IgD-negative memory B cell (primary cell): Measurements from ENCODE around the gene SOX6. TPM values are rescaled to one million over a fixed set of nuclear protein-coding genes. Genes with fewer than 3 reads are reported as not detected.

ENCODE experiments used
- H3K27ac Mint-ChIP-seq, 3 donors: one replicate each; pipeline ENCODE4 v1.8.0; 2020 to 2022; ENCODE audit warnings: mild to moderate bottlenecking in 3 of 3, mixed read lengths in 3 of 3, moderate library complexity in 1 of 3
- H3K27me3 Mint-ChIP-seq: one replicate; pipeline ENCODE4 v1.8.0; 2021; ENCODE audit warnings: mixed read lengths
- H3K36me3 Mint-ChIP-seq: one replicate; pipeline ENCODE4 v1.8.0; 2020; ENCODE audit warnings: mild to moderate bottlenecking, mixed read lengths
- H3K4me1 Mint-ChIP-seq, 3 donors: one replicate each; pipeline ENCODE4 v1.8.0; 2020 to 2022; ENCODE audit warnings: mixed read lengths in 3 of 3, mild to moderate bottlenecking in 1 of 3
- H3K4me3 Mint-ChIP-seq, 4 donors: one replicate each; pipeline ENCODE4 v1.8.0; 2020 to 2022; ENCODE audit warnings: mild to moderate bottlenecking in 4 of 4, mixed read lengths in 4 of 4, moderate library complexity in 3 of 4
- H3K9me3 Mint-ChIP-seq, 3 donors: one replicate each; pipeline ENCODE4 v1.8.0; 2020 to 2021; ENCODE audit warnings: mixed read lengths in 3 of 3, mild to moderate bottlenecking in 1 of 3
- polyA plus RNA-seq: library from polyadenylated mRNA; unstranded; fragments of 300-500 nt; fragmentation: Illumina TruSeq; gene quantifications from one replicate; pipeline ENCODE4 v1.2.3, GENCODE V29; 2021

The SOX6 gene
- polyA plus RNA-seq, 1 donor from 2014 or later: not detected

DNA sequence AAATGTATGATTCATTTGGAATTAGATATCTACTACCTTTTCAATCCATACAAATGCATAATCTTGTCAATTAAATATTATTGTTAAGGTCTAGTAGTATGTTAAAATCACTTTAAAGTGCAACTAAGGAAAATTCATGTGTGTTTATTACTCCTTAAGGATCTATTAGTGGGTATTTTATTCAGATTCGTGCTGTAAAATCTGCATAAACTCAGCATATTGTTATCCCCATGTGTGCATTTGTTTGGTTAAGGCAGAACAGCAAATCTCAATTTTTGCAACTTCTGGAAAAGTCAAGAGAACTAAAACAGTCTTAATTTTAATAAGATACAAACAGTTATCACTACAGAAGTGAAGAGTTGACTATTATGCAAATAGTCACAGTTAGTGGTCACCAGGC is 234.5 kb downstream of the SOX6 start:
- no peaks in the 10 kb centered on the region for H3K27me3 Mint-ChIP-seq
- H3K9me3 Mint-ChIP-seq: peaks cover 0 to 3% (median 3%) of the 10 kb centered on the region in 3 donors

DNA sequence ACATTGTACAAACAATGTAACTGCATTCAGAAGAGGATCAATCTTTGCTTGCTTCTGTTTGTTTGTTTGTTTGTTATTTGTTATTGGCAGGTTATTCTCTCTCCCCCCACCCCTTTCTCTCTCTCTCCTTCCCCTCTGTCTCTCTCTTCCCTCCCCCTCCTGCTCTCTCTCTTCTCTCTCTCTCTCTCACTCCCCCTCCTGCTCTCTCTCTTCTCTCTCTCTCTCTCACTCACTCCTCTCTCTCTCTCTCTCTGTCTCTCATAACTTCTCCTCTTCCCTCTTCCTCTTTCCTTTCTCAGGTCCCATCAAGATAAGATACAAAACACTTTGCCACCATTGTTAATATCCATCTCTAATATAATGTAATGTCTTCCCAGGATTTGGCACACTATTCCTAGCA is 236.3 kb downstream of the SOX6 start:
- Mint-ChIP-seq H3K4me1 (no peaks in the 10 kb centered on the region), H3K27ac (no peak overlapping the region), H3K36me3 (no peaks in the 10 kb centered on the region), H3K9me3 (peaks cover 0 to 3% (median 1%) of the 10 kb centered on the region in 3 donors), H3K27me3 (no peaks in the 10 kb centered on the region), H3K4me3 (no peak overlapping the region)

More for the DNA sequence above, 234.5 kb downstream of the SOX6 start:
- H3K4me3 Mint-ChIP-seq: no peak overlapping the region
- no peak overlapping the region for H3K27ac Mint-ChIP-seq
- H3K36me3 Mint-ChIP-seq: no peaks in the 10 kb centered on the region
- no peaks in the 10 kb centered on the region for H3K4me1 Mint-ChIP-seq

DNA sequence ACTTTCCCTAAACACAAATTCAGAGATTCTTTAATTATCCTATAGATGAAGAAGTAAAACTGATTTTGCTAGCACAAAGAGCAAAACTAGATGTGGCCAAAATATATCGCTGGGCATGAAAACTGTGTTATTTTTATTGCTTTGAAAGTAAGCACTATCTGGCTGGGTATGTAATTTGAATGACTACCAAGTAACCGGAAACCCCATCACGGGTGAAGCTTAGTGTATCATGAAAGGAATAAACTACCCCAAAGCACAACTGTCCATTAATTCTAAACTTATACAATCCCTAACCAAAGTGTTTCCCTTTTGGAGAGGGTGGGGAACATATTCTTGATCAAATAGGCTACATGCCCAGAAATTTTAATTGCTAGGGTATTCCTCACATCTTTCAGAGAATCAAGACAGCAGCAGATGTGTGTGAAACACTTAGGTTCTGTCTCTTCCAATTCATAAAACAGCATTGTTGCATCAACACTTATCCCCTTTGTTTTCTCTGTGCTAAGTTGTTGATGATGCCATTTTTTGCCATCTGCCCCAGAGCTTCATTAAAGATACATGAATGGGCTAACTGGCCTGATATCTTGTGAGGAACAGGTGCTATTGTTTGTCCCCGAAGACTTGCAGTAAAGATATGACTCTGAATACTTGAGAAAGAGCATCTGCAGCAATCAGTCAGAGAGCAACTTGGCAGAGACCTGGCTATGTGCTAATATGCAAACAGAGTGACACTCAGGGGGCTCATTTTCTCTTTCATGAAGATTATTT is 238.2 kb downstream of the SOX6 start:
- Mint-ChIP-seq H3K27me3 (no peaks in the 10 kb centered on the region), H3K27ac (no peak overlapping the region), H3K36me3 (no peaks in the 10 kb centered on the region), H3K4me1 (no peaks in the 10 kb centered on the region), H3K4me3 (no peak overlapping the region), H3K9me3 (peaks cover 0 to 2% (median 1%) of the 10 kb centered on the region in 3 donors)

DNA sequence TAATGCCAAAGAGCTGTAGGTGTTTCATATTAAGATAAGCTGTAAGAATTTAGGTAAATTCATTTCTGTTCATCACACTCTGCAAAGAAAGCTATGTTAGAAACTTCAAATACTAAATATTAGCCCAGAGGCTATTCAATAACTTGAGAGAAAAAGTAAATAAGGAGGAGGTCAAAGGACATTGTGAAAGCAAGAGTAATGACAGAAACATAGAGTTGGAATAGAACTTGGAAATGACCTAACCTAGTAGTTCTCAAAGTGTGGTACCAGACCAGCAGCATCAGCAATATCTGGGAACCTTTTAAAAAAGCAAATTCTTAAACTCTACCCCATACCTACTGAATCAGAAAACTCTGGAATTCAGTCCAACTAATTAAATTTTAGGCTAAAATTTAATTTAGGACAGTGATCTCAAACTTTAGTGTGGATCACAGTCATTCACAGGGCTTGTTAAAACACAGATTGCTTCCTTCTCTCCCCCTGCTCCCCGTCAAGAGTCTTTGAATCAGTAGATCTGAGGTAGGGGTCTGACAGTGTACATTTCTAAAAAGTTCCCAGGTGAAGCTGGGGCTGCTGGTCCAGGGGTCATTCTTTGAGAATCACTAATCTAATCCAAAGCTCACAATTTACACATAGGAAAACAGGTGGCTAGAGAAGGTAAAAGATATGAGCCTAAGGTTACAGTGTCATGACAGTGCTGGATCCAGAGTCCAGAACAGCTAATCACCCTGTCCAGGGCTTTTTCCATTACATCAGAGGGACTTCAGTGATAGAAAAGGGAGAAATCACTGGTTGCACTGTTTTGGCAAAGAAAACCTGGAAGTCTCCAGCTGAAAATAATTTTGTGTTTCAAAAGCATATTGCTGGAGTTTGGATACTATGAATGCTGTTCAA is 241.1 kb downstream of the SOX6 start:
- Mint-ChIP-seq H3K36me3 (no peaks in the 10 kb centered on the region), H3K4me1 (no peaks in the 10 kb centered on the region), H3K27ac (no peak overlapping the region), H3K27me3 (no peaks in the 10 kb centered on the region), H3K9me3 (peaks cover 0 to 3% (median 1%) of the 10 kb centered on the region in 3 donors), H3K4me3 (no peak overlapping the region)

DNA sequence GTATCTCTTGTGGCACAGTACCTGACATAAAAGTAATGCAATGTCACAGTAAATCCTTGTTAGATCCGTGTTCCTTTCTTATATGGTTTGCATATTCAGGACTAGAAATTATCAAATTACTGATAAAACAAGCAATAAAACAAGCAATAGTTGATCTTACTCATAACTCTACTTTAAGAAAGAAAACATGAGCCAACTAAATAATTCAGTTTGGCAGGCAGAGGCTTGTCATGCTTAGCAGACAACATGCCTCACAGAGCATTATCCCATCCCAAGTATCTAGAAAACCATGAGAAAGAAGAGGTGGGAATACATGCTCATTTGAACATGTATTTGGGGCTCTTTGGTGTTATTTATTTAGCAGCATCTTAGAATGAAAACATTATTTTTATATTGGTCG is 241.9 kb downstream of the SOX6 start:
- peaks cover 0 to 3% (median 1%) of the 10 kb centered on the region in 3 donors for H3K9me3 Mint-ChIP-seq
- no peaks in the 10 kb centered on the region for H3K27me3 Mint-ChIP-seq
- no peaks in the 10 kb centered on the region for H3K4me1 Mint-ChIP-seq
- H3K27ac Mint-ChIP-seq: no peak overlapping the region
- H3K36me3 Mint-ChIP-seq: no peaks in the 10 kb centered on the region
- no peak overlapping the region for H3K4me3 Mint-ChIP-seq

DNA sequence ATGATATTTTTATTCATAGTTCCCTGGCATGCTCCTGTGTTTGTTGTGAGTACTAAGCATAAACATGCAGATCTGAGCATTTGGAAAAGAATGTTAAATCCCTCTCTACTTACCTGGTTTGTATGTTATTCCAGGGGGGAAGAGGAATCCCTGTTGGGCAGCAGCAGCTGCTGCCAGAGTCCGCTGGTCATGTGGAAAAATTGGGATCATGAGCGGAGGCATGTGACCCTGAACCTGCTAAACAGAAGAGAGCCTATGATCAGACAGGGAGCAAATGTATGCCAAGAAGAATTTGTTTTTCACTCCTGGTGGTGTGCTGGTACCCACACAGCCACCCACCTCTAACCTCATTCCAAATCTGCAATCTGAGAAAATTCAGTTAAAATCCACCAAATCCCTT is 244.7 kb downstream of the SOX6 start:
- H3K27me3 Mint-ChIP-seq: no peaks in the 10 kb centered on the region
- H3K9me3 Mint-ChIP-seq: peaks cover 1 to 4% (median 2%) of the 10 kb centered on the region in 3 donors
- H3K4me3 Mint-ChIP-seq: no peak overlapping the region
- no peak overlapping the region for H3K27ac Mint-ChIP-seq
- H3K4me1 Mint-ChIP-seq: no peaks in the 10 kb centered on the region
- no peaks in the 10 kb centered on the region for H3K36me3 Mint-ChIP-seq

DNA sequence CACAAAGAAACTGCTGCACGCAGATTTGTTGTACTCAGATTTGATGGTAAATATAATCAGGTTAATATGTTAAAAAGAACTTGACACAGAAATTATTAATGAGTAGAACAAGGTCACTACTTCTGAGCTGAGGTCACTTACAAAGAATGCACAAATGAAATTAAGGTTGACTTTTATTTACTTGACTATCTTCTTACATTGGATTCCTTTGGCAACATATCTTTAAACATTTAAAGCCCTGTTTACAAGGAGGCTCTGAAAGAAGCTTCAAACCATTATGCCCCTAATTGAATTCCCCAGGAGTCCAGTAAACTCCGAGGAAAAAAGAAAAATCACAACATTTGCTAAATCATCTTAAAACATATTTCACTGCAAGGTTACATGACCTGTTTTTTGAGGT is 245.5 kb downstream of the SOX6 start:
- no peaks in the 10 kb centered on the region for H3K4me1 Mint-ChIP-seq
- H3K27me3 Mint-ChIP-seq: no peaks in the 10 kb centered on the region
- H3K27ac Mint-ChIP-seq: no peak overlapping the region
- H3K4me3 Mint-ChIP-seq: no peak overlapping the region
- no peaks in the 10 kb centered on the region for H3K36me3 Mint-ChIP-seq
- peaks cover 1 to 9% (median 2%) of the 10 kb centered on the region in 3 donors for H3K9me3 Mint-ChIP-seq

DNA sequence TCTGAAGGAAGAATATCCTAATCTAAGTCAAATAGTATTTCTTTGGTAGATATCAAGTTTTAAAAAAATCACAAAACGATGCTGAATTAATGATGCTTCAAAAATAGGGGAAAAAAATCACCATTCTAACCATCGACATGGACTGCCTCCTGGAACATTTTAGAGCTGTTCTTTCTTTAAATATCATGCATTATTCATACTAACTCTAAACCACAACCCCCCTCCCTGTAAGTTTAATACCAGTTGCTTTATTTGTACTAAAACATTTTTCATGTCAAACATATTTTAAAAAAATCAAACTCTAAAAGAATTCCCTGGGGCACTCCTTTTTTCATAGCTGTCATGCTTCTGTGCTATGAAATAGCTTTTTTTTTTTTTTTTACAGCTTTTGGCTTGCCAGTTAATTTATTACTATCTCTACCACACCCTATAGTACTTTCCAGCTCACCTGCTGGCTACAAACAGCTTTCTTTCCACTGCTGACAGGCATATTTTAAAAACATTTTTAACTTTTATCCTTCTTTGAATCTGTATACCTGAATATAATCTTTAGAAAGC is 256.9 kb downstream of the SOX6 start:
- no peak overlapping the region for H3K4me3 Mint-ChIP-seq
- H3K4me1 Mint-ChIP-seq: peaks cover 0 to 2% (median 0%) of the 10 kb centered on the region in 3 donors
- no peaks in the 10 kb centered on the region for H3K36me3 Mint-ChIP-seq
- peaks cover 0 to 11% (median 0%) of the 10 kb centered on the region in 3 donors for H3K9me3 Mint-ChIP-seq
- no peak overlapping the region for H3K27ac Mint-ChIP-seq
- H3K27me3 Mint-ChIP-seq: no peaks in the 10 kb centered on the region

DNA sequence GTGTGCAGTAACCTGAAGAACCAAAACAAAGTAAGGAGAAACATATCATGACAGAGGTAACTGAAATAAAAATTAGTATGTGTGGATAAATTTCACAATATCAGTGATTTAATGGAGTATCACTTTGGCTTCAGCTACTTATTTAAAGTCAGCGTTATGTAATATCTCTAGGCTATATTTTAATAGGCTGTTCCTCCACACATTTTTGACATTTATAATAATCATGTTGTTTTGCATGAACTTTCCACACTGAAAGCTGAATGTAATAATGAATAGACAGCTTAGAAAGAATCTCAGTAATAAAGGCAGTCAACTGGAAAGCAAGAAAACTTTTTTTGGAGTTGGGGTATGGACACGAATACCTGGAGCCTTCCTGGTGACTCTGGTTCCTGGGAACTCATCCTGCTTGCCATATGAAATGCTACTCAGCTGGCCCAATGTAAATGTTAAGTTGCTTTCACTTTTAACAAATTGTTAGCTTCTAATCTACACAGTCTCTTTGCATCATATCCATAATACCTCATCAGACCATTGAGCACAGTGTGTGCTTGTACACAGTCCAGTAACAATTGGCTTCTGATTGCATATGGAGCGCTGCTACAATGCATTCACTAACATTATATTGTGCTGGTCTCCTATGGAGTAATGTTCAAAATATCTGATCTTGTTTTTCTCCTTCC is 257.7 kb downstream of the SOX6 start:
- Mint-ChIP-seq H3K27ac (no peak overlapping the region), H3K36me3 (no peaks in the 10 kb centered on the region), H3K4me3 (no peak overlapping the region), H3K27me3 (no peaks in the 10 kb centered on the region), H3K9me3 (peaks cover 0 to 11% (median 0%) of the 10 kb centered on the region in 3 donors), H3K4me1 (peaks cover 0 to 2% (median 0%) of the 10 kb centered on the region in 3 donors)

DNA sequence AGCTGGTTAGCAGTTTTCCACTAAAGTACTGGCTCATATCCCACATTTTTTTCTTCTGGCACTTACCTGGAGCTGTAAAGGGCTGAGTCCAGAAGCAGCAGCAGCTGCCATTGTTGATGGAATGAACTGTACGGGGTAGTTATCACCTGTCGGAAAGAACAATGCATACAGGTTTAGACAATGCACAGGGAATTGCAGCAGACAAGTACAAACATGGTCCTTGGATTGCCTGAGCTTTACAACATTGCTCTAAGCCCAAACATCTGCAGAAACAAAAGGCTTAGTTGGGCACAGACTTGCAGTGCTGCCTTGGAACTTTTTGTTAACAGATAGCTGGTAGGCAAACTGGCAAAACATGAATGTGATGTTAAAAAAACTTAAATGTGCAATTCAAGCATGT is 258.8 kb downstream of the SOX6 start:
- no peaks in the 10 kb centered on the region for H3K36me3 Mint-ChIP-seq
- peaks cover 0 to 1% (median 0%) of the 10 kb centered on the region in 3 donors for H3K9me3 Mint-ChIP-seq
- peaks cover 0 to 2% (median 0%) of the 10 kb centered on the region in 3 donors for H3K4me1 Mint-ChIP-seq
- H3K27me3 Mint-ChIP-seq: no peaks in the 10 kb centered on the region
- no peak overlapping the region for H3K27ac Mint-ChIP-seq
- no peak overlapping the region for H3K4me3 Mint-ChIP-seq

DNA sequence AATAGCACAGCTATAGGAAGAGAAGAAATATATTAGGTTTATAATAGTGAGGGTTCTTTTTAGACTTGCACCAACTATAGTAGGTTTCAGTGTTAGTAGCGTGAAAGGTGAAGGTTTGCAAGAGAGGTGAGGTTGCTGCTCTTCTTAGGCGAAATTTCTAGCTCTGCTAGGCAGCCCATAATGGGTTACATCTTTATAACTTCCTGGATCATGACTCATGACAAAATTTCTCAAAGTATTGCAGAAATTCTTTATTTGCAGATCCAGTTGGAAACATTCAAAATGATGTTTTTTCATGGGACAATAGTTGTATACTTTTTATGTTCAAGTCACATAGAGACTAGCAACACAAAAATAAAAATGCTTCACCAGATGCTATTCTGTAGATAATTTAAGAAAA is 260.0 kb downstream of the SOX6 start:
- Mint-ChIP-seq H3K27ac (no peak overlapping the region), H3K4me1 (peaks cover 0 to 2% (median 0%) of the 10 kb centered on the region in 3 donors), H3K9me3 (no peaks in the 10 kb centered on the region), H3K36me3 (no peaks in the 10 kb centered on the region), H3K27me3 (no peaks in the 10 kb centered on the region), H3K4me3 (no peak overlapping the region)

DNA sequence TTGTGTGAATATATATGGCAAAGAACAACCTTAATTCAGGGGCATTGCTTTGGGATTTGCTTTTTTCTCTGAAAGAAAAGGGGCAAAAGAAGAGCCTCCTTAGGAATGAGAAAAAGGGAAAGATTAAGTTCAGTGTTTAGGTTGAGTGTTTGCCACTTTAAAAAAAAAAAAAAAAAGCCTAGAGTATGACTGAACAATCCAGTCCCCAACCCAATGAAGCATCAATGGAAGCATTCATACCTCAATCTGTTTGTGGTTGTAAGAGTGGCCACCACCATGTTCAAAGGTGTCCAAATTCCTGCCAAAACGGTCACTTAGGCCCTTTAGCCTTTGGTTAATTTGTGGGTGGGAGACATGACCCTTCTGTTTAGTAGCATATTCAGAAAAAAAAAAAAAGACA is 260.6 kb downstream of the SOX6 start:
- H3K4me1 Mint-ChIP-seq: peaks cover 0 to 2% (median 0%) of the 10 kb centered on the region in 3 donors
- no peak overlapping the region for H3K27ac Mint-ChIP-seq
- H3K36me3 Mint-ChIP-seq: no peaks in the 10 kb centered on the region
- no peak overlapping the region for H3K4me3 Mint-ChIP-seq
- H3K9me3 Mint-ChIP-seq: no peaks in the 10 kb centered on the region
- no peaks in the 10 kb centered on the region for H3K27me3 Mint-ChIP-seq

DNA sequence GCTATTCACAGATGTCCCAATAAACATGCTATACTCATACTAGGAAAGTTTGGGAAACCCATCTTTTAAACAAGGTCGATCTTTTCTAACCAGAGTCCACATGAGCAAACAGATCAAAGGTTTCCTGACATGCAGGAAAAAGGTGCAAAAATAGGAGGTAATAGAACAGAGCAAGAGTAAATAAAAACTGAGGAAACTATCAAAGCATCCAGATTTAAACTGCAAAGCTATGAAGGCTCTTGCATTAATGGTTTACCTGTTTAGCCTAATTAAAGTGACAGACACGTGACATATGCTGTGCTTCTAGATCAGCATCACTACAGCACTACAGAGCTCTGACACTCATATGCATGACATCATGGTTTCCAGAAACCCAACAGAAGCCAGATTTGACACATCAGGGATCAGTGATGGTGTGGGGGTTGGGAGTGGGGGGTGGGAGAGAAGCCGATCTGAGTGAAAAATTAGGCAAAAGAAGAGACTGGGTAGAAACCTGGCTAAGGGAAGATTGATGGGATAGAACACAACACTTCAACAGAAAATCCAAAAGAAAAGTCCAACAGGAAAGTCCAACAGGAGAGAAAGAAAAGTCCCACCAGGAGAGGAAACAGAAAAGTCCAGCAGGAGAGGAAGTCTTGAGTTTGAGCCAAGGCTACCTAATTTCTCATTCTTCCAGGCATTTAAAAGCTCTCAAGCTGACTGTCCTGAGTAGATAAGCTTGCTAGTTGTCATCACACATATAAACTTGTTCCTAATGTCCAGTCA is 262.3 kb downstream of the SOX6 start:
- Mint-ChIP-seq H3K36me3 (no peaks in the 10 kb centered on the region), H3K27ac (no peak overlapping the region), H3K4me3 (no peak overlapping the region), H3K9me3 (peaks cover 0 to 2% (median 0%) of the 10 kb centered on the region in 3 donors), H3K4me1 (peaks cover 0 to 2% (median 0%) of the 10 kb centered on the region in 3 donors), H3K27me3 (no peaks in the 10 kb centered on the region)

DNA sequence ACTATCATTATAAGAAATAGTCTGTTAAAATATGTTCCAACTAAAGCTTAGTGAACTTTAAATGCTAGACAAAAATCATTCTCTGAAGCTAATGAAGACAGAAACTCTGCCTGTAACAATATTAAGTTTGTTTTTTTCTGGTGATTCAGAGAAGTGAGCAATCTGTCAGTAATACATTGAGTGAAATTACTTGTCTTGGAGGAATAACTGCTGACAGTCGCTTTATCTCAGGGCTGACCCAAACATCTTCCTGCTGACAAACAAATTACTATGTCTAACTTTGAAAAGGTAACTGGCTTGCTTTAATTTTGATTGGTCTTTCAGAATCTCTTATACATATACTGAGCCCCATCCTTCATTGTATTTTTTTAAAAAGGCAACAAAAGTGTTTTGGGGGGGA is 264.5 kb downstream of the SOX6 start:
- peaks cover 0 to 2% (median 0%) of the 10 kb centered on the region in 3 donors for H3K9me3 Mint-ChIP-seq
- H3K4me3 Mint-ChIP-seq: no peak overlapping the region
- peaks cover 0 to 1% (median 0%) of the 10 kb centered on the region in 3 donors for H3K4me1 Mint-ChIP-seq
- H3K27me3 Mint-ChIP-seq: no peaks in the 10 kb centered on the region
- no peaks in the 10 kb centered on the region for H3K36me3 Mint-ChIP-seq
- H3K27ac Mint-ChIP-seq: no peak overlapping the region
